Mesendoderm (in vitro differentiated cells): ENCODE data around the gene GNAQ.

Source experiments
- DNase-seq: peaks from one replicate; pipeline ENCODE4 v3.0.0; 2013
- H2AK5ac ChIP-seq: 2 replicates; pipeline ENCODE4 v1.6.1; 2013; ENCODE audit warnings: low read length, inconsistent platforms
- H2BK120ac ChIP-seq: 2 replicates; pipeline ENCODE4 v1.6.1; 2013; ENCODE audit warnings: low read depth, mild to moderate bottlenecking, low read length, moderate library complexity, mixed read lengths
- H2BK15ac ChIP-seq: replicated peaks from 2 replicates; pipeline ENCODE4 v1.6.1; 2013; ENCODE audit warnings: low read depth, mild to moderate bottlenecking, moderate library complexity
- H2BK5ac ChIP-seq: 2 replicates; pipeline ENCODE4 v1.6.1; 2013; ENCODE audit warnings: low read length, inconsistent platforms
- H3K18ac ChIP-seq: 2 replicates; pipeline ENCODE4 v1.6.1; 2013; ENCODE audit warnings: mild to moderate bottlenecking, low read length, mixed read lengths
- H3K23ac ChIP-seq: one replicate; pipeline ENCODE4 v1.6.1; 2013; ENCODE audit warnings: low read length
- H3K27ac ChIP-seq: 2 replicates; pipeline ENCODE4 v1.5.1; 2013; ENCODE audit warnings: low read depth, mild to moderate bottlenecking, inconsistent platforms, low read length, moderate library complexity
- H3K27me3 ChIP-seq: 2 replicates; pipeline ENCODE4 v1.6.1; 2013; ENCODE audit warnings: low read length, control low read depth, mild to moderate bottlenecking, inconsistent platforms; ENCODE audit not compliant: insufficient read depth, poor library complexity
- H3K36me3 ChIP-seq: 2 replicates; pipeline ENCODE4 v1.6.1; 2013; ENCODE audit warnings: low read length, inconsistent platforms; ENCODE audit not compliant: control insufficient read depth, insufficient read depth
- H3K4ac ChIP-seq: one replicate; pipeline ENCODE4 v1.6.1; 2013; ENCODE audit warnings: low read depth, mild to moderate bottlenecking, low read length, moderate library complexity
- H3K4me1 ChIP-seq: 2 replicates; pipeline ENCODE4 v1.6.1; 2013; ENCODE audit warnings: low read depth, low read length, inconsistent platforms; ENCODE audit not compliant: control insufficient read depth
- H3K4me2 ChIP-seq: 2 replicates; pipeline ENCODE4 v1.6.1; 2013; ENCODE audit warnings: low read length
- H3K4me3 ChIP-seq: 2 replicates; pipeline ENCODE4 v1.5.1; 2013; ENCODE audit warnings: mild to moderate bottlenecking, low read length
- H3K56ac ChIP-seq: one replicate; pipeline ENCODE4 v1.6.1; 2013; ENCODE audit warnings: low read length
- H3K79me1 ChIP-seq: 2 replicates; pipeline ENCODE4 v1.6.1; 2013; ENCODE audit warnings: low read length, inconsistent platforms
- H3K79me2 ChIP-seq: 2 replicates; pipeline ENCODE4 v1.6.1; 2013; ENCODE audit warnings: mild to moderate bottlenecking, low read length; ENCODE audit not compliant: control insufficient read depth, insufficient read depth
- H3K9ac ChIP-seq: 2 replicates; pipeline ENCODE4 v1.6.1; 2013; ENCODE audit warnings: low read length, inconsistent platforms
- H4K5ac ChIP-seq: one replicate; pipeline ENCODE4 v1.6.1; 2013; ENCODE audit warnings: low read length
- H4K8ac ChIP-seq: one replicate; pipeline ENCODE4 v1.6.1; 2013; ENCODE audit warnings: low read depth, mild to moderate bottlenecking, control low read depth, low read length, moderate library complexity
- WGBS: extraction: QIAGEN DNeasy Blood & Tissue Kit; methylation state at CpG from one replicate; pipeline ENCODE4 v1.1.7; 2013; ENCODE audit warnings: low lambda C conversion rate, missing lambda C conversion rate; ENCODE audit not compliant: insufficient coverage; ENCODE audit errors: extremely low coverage; 5-methylcytosine and 5-hydroxymethylcytosine counted together

GNAQ gene

DNA sequence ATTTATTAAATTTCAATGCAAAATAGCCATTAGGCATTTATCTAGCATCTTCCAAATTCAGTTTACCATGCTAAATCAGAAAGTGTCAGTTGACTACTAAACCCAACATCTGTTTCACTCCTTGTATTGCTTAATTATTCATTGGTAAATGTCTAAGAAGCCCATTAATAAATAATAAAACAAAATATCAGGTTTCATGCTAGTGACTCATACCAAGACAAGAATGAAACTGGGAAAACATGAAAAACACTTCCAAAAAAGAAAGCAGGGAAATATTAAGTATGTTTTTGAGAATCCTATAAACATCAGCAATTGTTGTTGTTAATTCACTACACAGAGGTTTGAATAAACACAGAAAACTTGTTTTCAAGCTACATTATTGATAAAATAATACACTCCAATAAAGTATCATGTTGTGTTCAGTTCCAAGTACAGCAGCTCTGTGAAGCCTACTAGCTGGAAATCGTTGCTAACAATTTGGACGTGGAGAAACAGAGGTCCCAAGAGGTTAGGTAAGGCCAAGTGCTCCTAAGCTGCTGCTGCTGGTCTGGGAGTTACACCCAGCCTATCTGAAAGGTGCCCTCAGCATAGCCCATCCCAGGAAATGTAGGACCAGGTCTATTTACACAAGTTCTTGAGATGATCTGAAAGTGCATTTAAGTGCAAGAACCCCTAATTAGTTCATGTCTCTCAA, 78.8 kb downstream of the GNAQ start:
- Histone ChIP-seq H3K27me3 (no peaks in the 10 kb centered on the region), H3K4ac (no peak overlapping the region), H4K8ac (no peak overlapping the region), H3K79me2 (peaks cover 29% of the 10 kb centered on the region), H2AK5ac (no peak overlapping the region), H3K4me2 (no peak overlapping the region), H3K4me3 (no peak overlapping the region), H2BK5ac (no peak overlapping the region), H3K18ac (no peak overlapping the region), H3K23ac (no peak overlapping the region), H3K4me1 (peaks cover 17% of the 10 kb centered on the region), H2BK15ac (no peak overlapping the region), H3K79me1 (peaks cover 25% of the 10 kb centered on the region), H4K5ac (no peak overlapping the region), H3K36me3 (no peaks in the 10 kb centered on the region), H3K56ac (no peak overlapping the region), H3K27ac (no peak overlapping the region), H2BK120ac (no peak overlapping the region), H3K9ac (no peak overlapping the region)
- no peak for DNase-seq
- WGBS: no CpG with 5 or more reads among the region's 2 CpGs

DNA sequence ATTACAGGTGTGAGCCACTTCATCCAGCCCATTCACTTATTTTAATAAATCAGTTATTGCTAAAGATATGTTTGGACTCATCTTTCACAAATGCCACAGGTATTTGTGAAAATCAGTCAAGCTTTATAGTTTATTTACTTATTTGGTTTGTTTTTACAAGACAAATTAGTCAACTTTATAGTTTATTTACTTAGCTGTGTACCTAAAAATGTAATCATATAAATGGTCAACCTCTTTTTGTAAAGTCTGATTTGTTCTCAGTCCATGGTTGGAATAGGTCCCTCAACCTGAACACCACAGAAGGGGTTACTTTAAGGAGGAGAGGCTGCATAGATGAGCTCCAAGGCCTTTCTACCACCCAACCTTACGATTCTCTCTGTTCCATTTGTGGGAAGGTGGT, 80.2 kb downstream of the GNAQ start:
- Histone ChIP-seq H4K5ac (no peak overlapping the region), H3K56ac (no peak overlapping the region), H3K36me3 (no peaks in the 10 kb centered on the region), H2AK5ac (no peak overlapping the region), H4K8ac (no peak overlapping the region), H2BK120ac (no peak overlapping the region), H3K9ac (no peak overlapping the region), H3K79me2 (peaks cover 36% of the 10 kb centered on the region), H3K79me1 (peaks cover 27% of the 10 kb centered on the region), H3K4me3 (no peak overlapping the region), H2BK15ac (no peak overlapping the region), H3K27ac (no peak overlapping the region), H3K18ac (no peak overlapping the region), H3K4ac (no peak overlapping the region), H3K27me3 (no peaks in the 10 kb centered on the region), H3K4me1 (peaks cover 11% of the 10 kb centered on the region), H3K23ac (no peak overlapping the region), H2BK5ac (no peak overlapping the region), H3K4me2 (no peak overlapping the region)
- no peak for DNase-seq
- WGBS: no CpG with 5 or more reads among the region's 1 CpG

DNA sequence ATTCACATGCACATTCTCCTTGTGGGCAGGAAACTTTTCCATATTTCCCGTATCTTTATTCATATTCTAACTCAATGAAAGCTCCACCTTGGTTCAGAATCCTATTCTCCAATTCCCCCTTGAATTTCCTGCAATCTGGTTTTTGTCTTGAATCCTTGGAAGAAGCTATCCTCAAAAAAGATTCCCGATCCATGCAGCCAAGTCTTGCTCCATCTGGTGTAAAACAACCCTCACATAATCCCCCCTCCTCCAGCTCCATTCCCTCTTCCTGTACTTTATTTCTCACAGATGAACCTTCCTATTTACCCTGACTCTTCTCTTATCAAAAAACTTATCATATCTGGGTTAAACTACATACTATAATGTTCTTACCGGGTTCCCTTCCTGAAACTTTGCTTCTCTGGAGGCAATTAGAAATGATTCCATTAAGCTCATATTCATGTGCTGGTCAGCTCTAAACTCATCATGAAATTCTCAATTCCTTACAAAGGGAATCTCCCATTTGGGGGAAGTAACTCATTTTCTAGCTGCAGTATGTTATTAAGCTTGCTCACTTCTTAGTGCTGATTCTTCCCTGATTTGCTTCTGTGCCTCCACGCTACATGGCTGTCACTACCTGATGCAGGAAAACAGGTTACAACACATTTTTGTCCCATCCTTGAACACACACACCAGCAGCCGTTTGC, 81.7 kb downstream of the GNAQ start:
- Histone ChIP-seq H3K36me3 (no peaks in the 10 kb centered on the region), H4K5ac (no peak overlapping the region), H3K9ac (no peak overlapping the region), H3K4me2 (no peak overlapping the region), H3K27me3 (no peaks in the 10 kb centered on the region), H3K79me2 (peaks cover 40% of the 10 kb centered on the region), H3K27ac (no peak overlapping the region), H4K8ac (no peak overlapping the region), H2BK5ac (no peak overlapping the region), H3K4me1 (peaks cover 11% of the 10 kb centered on the region), H2BK15ac (no peak overlapping the region), H3K56ac (no peak overlapping the region), H2BK120ac (no peak overlapping the region), H3K23ac (no peak overlapping the region), H3K4ac (no peak overlapping the region), H2AK5ac (no peak overlapping the region), H3K4me3 (no peak overlapping the region), H3K79me1 (peaks cover 31% of the 10 kb centered on the region), H3K18ac (no peak overlapping the region)
- DNase-seq: no peak
- no CpG with 5 or more reads among the region's 5 CpGs for WGBS

DNA sequence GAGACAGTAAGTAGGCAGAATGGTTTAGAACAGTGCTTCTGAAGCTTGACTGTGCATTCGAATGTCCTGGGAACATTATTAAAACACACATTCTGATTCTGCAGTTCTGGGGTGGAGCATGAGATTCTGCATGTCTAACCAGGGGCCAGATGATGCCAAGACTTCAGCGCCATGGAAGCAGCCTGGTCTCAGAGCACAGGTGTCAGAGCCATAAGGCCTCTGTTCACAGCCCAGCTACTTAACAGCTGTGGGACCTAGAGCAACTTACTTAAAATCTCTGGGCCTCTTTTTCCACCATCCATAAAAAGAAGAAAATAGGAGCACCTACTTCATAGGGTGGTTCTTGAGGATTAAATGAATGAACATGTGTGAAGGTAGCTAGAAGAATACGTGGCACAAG, 84.0 kb downstream of the GNAQ start:
- no peak for DNase-seq
- Histone ChIP-seq H3K9ac (no peak overlapping the region), H3K4me1 (peaks cover 9% of the 10 kb centered on the region), H2BK5ac (no peak overlapping the region), H3K18ac (no peak overlapping the region), H2BK120ac (no peak overlapping the region), H3K4me2 (no peak overlapping the region), H3K27ac (no peak overlapping the region), H2AK5ac (no peak overlapping the region), H3K4me3 (no peak overlapping the region), H2BK15ac (no peak overlapping the region), H3K23ac (no peak overlapping the region), H3K79me2 (peaks cover 34% of the 10 kb centered on the region), H4K8ac (no peak overlapping the region), H3K36me3 (no peaks in the 10 kb centered on the region), H3K4ac (no peak overlapping the region), H4K5ac (no peak overlapping the region), H3K56ac (no peak overlapping the region), H3K27me3 (no peaks in the 10 kb centered on the region), H3K79me1 (peaks cover 28% of the 10 kb centered on the region)
- no CpG with 5 or more reads among the region's 3 CpGs for WGBS

DNA sequence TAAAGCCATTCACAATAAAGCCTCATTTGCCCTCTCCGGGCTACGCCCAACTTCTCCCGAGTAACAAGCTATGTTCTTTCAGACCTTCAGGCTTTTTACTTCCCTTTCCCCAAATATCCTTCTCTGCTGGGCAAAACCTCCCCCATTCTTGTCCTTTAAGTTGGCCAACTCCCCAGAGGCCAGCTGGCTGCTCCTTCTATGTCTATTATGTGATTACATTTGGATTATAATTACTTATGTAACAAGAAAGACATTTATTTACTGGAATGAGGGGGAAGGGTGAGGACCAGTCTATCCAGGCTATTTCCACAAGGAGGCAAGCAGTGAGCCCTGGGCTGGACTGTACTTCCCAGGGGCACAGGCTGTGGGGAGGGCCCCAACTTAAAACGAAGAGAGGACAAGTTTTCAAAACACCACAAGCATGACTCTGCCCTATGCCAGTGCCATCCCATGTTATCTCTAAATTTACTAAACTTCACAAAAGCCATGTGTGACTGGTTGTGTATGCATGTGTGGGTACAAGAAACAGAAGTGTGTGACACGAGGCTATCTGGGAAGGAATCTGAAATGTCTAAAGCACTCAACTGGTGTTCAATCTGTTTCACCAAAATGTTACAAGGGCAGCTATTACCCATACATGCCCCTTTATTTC, 84.5 kb downstream of the GNAQ start:
- Histone ChIP-seq H3K27ac (no peak overlapping the region), H3K56ac (no peak overlapping the region), H2BK120ac (no peak overlapping the region), H3K4me3 (no peak overlapping the region), H3K18ac (no peak overlapping the region), H4K8ac (no peak overlapping the region), H2BK5ac (no peak overlapping the region), H2BK15ac (no peak overlapping the region), H3K79me1 (peaks cover 28% of the 10 kb centered on the region), H3K23ac (no peak overlapping the region), H3K4me1 (peaks cover 9% of the 10 kb centered on the region), H3K36me3 (no peaks in the 10 kb centered on the region), H3K27me3 (no peaks in the 10 kb centered on the region), H4K5ac (no peak overlapping the region), H3K79me2 (peaks cover 34% of the 10 kb centered on the region), H3K4ac (no peak overlapping the region), H2AK5ac (no peak overlapping the region), H3K4me2 (no peak overlapping the region), H3K9ac (no peak overlapping the region)
- no CpG with 5 or more reads among the region's 5 CpGs for WGBS
- DNase-seq: no peak
